G401.6 (cell line): ENCODE results near the gene ANO8.

Source experiments
- FAIRE-seq: peaks from 2 replicates; lab custom pipeline; 2012; peaks lifted over from hg19 to GRCh38; lab: Jason Lieb, UNC

Gene ANO8

GRCh38 chr19:17347877-17348276, 13.2 kb upstream of the ANO8 start:
- FAIRE-seq: no peak

GRCh38 chr19:17347361-17347760, 12.7 kb upstream of the ANO8 start:
- no peak for FAIRE-seq

- FAIRE-seq: peak; percentile 74
Observed at GRCh38 chr19:17346109-17346671, 11.5 kb upstream of the ANO8 start.

- no peak for FAIRE-seq
Observed at GRCh38 chr19:17341845-17342244, 7.2 kb upstream of the ANO8 start.

DNA sequence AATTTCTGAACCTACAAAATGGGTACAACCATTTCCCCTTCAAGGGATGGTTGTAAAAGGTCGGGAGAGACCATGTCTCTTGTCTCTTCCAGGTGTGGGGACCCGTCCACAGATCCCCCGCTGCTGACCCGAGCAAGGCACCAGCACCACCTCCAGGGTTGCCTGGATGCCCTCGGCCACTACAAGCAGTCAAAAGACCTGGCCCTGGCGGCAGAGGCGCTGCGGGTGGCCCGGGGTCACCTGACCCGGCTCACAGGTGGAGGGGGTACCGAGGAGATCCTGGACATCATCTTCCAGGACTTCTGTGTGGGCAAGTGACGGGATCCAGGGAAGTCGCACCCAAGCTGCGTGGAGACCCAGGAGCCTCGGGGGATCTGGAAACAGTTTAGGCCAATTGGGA, 6.7 kb upstream of the ANO8 start:
- no peak for FAIRE-seq

GRCh38 chr19:17340871-17341357, 6.3 kb upstream of the ANO8 start:
- FAIRE-seq: no peak

GRCh38 chr19:17340302-17340870, 5.7 kb upstream of the ANO8 start:
- no peak for FAIRE-seq

DNA sequence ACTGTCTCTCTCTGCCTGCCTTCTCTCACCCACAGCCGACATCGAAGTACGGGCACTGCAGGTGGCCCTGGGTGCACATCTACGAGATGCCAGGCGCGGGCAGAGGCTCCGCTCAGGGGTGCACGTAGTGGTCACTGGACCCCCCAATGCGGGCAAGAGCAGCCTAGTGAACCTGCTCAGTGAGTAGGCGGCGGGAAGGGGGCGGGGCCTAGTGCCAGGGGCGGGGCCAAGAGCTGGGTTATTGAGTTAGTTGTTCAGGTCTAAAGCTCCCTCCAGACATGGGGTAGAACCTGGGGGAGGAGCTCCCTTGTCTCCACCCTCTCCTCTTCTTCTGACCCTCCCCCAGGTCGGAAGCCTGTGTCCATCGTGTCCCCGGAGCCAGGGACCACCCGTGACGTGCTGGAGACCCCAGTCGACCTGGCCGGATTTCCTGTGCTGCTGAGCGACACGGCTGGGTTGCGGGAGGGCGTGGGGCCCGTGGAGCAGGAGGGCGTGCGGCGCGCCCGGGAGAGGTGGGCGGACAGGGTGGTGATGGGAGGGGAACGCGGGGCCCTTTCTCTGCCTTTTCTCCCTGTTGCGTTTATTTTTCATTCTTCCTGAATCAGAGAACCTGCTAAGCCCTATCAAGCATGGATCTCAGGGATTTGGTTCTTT, 4.6 kb upstream of the ANO8 start:
- no peak for FAIRE-seq

DNA sequence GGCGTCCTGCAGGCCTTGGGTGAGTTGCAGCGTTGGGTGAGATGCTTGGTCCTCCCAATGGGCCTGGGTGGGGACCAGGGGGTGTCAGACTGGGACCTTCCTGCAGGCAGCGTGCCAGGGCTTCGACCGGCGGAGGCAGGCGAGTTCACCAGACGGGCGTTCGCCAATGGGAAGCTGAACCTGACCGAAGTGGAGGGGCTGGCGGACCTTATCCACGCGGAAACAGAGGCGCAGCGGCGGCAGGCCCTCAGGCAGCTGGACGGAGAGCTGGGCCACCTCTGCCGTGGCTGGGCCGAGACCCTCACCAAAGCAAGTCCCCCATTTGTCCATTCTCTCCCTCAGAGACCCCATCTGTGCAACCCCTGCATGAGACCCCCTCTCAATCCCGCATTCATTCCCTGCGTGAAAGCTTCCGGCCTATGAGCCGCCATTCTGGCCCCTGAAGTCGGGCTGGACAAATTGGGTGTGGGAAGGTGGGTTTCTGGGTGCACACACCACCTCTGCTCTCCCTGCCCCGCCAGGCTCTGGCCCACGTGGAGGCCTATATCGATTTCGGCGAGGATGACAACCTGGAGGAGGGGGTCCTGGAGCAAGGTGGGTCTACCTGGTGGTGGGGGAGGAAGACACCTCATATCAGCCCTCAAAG, 3.9 kb upstream of the ANO8 start:
- no peak for FAIRE-seq

DNA sequence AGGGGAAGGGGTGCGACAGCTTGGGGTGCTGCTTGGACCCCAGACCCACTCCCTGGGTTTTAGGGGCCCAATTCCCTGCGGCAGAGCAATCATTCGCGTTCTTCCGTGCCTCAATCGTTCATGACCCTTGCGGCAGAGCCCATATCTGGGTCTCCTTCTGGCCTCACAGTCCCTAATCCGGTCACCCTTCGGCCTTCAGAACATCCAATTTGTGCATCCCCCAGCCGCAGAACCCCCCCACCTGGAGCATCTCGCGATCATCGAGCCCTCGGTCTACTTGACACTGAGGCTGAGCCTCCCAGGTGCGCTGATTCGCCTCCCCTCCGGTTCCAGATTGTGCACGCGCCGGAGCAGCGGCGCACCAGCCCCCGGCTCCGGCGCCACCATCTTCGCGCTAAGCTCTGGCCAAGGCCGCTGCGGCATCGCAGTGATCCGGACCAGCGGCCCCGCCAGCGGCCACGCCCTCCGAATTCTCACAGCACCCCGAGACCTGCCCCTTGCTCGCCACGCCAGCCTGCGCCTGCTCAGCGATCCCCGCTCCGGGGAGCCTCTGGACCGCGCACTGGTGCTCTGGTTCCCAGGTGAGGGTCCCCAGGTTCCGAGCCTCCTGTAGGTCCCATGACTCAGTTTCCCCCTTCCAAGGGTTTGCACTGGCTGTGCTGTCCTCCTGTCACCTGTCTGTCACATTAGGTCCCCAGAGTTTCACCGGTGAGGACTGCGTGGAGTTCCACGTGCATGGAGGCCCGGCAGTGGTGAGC, 3.2 kb upstream of the ANO8 start:
- no peak for FAIRE-seq

GRCh38 chr19:17336872-17337674, 2.4 kb upstream of the ANO8 start, which contains the start of gene GTPBP3:
GTPBP3 (plus strand) TSS chr19:17337553; CDS start chr19:17337612, 59 bp downstream.
- FAIRE-seq: peak; percentile 98

DNA sequence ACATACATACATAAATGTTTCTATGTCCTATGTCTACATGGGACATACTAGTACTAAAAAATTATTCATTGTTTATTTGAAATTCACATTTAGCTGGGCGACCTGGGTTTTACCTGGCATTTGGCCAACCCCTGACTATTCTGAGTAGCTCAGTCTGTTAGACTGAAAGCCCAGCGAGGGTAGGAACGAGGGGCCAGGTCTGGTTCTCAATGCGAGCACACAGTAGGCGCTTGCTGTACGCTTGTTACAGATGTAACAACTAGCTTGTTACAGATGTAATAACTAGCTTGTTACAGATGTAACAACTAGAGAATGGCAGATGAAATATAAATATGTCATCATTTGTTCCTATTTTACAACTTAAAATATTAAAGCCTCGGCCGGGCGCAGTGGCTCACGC, 920 bp upstream of the ANO8 start:
- FAIRE-seq: no peak

DNA sequence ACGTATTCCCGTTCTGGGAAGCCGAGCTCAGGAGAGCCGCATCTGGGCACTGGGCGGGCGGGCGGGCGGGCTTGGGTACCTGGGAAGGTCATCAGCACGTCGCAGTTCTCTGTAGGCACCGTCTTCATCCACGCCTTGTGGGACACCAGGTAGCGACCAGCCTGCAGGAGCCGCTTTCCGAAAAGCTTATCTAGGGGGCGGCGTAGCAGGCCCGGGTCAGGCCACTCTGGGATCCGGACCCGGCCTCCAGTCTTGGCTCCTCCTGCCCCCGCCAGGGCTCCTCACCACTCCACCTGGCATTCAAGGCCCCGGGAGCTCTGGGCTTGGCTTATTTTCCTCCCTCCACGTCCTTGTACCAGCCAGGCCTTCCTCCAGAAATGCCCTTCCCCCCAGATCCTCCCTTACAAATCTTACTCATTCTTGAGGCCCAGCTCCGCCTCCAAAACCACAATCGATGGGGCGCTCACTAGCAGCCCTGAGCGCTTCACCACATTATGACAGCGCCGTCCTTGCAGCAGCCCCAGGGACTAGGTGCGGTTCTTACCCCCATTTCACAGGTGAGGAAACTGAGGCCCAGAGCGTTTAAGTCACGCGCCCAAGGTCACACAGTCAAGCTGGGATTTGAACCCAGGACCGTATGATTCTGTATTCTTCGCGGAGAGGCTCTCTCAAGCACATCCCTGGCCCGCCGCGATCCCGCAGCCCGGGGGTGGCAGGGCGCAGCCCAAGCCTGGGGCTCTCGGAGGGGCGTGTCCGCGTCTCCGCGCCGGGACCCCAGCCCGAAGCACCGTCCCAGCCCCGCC, 843 bp downstream of the ANO8 start:
- FAIRE-seq: no peak

DNA sequence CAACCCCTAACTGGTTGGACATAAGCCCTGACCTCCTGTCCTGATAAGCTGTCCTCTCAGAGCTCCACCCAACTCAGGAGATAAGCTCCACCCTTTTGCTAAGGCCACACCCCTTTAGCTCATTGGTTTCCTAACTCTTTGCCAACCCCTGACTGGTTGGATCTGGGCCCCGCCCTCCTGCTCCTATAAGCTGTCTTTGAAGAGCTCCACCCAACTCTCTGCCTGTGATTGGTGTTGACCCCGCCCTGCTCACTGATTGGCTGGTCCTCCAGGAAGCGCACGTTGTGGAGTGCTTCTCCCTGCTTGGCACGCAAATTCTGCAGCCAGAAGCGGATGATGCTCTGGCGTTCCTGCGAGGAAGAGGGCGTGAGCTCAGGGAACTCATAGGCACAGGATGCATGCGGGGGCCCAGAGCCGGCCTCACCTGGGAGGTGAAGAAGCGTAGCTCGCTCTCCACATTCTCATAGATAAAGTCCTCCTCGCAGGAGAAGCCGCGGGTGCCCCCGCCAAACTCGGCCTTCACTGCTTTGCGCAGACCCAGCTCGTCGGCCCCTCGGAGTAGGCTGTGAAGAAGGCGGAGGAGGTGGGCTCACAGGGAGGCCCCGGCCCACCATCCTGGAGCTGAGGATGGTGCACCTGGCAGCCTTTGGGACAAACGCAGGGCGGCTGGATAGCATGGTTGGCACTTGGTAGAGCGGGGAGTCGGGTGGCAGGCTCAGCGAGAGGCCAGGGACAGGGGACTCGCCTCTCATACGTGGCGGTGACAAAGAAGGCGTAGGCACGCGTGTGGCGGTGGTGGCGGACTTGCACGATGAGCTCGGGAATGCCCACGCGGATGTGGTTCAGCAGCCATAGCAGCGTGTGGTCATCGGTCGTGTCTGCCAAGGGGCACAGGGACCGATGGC, 1.7 kb downstream of the ANO8 start:
- no peak for FAIRE-seq

DNA sequence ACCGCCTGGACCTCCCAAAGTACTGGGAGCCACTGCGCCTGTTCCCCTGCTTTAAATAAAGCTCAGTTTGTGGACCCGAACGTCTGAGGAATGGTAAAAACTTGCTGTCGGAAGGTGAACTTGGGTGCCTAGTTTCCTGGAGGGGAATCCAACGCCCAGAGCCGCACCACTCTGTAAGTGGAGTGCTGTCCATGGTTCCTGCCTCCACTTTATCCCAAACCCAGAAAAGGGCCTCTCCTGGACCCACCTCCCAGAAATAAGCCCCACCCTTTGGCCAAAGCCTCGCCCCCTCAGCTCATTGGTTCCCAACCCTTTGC, 2.3 kb downstream of the ANO8 start:
- FAIRE-seq: no peak

- FAIRE-seq: no peak
Observed at GRCh38 chr19:17331045-17331558, 3.6 kb downstream of the ANO8 start.

GRCh38 chr19:17330262-17331044, 4.2 kb downstream of the ANO8 start:
- FAIRE-seq: no peak

DNA sequence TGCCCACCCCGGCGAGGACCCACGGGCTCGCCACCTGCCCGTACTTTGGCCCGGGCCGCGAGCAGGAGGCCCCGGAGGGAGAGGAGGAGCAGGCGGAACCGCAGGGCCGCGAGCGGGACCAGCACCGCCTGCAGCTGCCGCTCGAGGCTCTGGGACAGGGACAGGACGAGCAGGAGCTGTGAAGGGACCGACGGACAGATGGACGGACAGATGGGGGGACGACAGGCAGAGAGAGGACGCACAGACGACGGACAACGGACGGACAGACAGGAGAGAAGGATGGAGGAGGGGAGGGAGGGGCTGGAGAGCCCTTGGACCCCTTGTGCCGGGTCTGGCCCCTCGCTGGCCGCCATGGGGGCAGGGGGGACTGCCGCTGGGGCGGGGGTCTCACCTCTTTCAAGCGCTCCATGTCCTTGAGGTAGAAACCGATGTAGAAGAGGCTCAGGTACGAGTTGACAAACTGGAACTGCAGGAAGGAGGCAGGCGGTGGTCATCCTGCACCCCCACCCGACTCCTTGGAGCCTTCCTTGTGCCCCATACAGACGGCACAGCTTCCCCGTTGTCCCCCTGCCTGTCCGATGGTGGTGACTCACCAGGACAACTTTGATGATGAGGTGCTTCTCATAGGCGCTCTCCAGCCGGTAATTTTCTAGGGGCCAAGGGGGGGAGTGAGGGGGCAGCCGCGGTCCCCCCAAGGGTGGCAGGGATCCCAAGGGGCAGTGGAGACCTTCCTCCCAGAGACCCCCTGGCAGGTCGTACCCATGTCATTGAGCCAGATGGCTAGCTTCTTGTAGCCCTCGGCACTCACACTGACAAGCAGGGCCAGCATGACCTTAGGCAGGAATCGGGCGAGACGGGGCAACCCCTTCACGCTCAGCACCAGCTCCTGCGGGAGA, 5.0 kb downstream of the ANO8 start:
- no peak for FAIRE-seq
